KOPT-K1 (cell line): Measurements from ENCODE around the gene POTEC.
"Not testable (repeated sequence)": the region's sequence is repeated elsewhere in the genome, so short reads cannot be mapped to it uniquely, and the experiment has no call there.

Experiments used
- H3K27ac ChIP-seq: fragments of 200-600 bp; sonication (generic); 2 replicates; pipeline ENCODE4 v1.5.1; 2016; ENCODE audit warnings: antibody characterized with exemption, mild to moderate bottlenecking, low read depth, low read length; ENCODE audit not compliant: poor library complexity, severe bottlenecking
- H3K36me3 ChIP-seq: fragments of 200-600 bp; sonication (generic); 2 replicates; pipeline ENCODE4 v1.5.1; 2017; ENCODE audit warnings: antibody characterized with exemption, mild to moderate bottlenecking, low read length, moderate library complexity; ENCODE audit not compliant: insufficient read depth
- H3K9me3 ChIP-seq: fragments of 200-600 bp; sonication (generic); 2 replicates; pipeline ENCODE4 v1.5.1; 2017; ENCODE audit warnings: antibody characterized with exemption, low read length, mild to moderate bottlenecking; ENCODE audit not compliant: insufficient read depth, poor library complexity, severe bottlenecking

POTEC gene

GRCh38 chr18:14471286-14471685, 72.1 kb downstream of the POTEC start:
- not testable (repeated sequence) for H3K27ac ChIP-seq, H3K9me3 ChIP-seq, H3K36me3 ChIP-seq

GRCh38 chr18:14470446-14470845, 73.0 kb downstream of the POTEC start:
- H3K36me3 ChIP-seq, H3K27ac ChIP-seq, H3K9me3 ChIP-seq: not testable (repeated sequence)

- not testable (repeated sequence) for H3K36me3 ChIP-seq, H3K27ac ChIP-seq
These were observed 73.4 kb downstream of the POTEC start for GRCh38 chr18:14470046-14470445.

GRCh38 chr18:14465989-14466388, 77.4 kb downstream of the POTEC start:
- not testable (repeated sequence) for H3K27ac ChIP-seq, H3K36me3 ChIP-seq, H3K9me3 ChIP-seq

More at GRCh38 chr18:14470046-14470445, 73.4 kb downstream of the POTEC start:
- H3K9me3 ChIP-seq = not testable (repeated sequence)
